A673 (cell line): ENCODE measurements around the gene KAZN. TPM values are rescaled to one million over a fixed set of nuclear protein-coding genes. Genes with fewer than 3 reads are reported as not detected.

Experiments used
- BruUV-seq: library from RNA; stranded (reverse); fragments of 400-500 nt; replicated peaks from 2 replicates; lab custom pipeline; 2021; lab: Mats Ljungman, UMichigan
- CTCF ChIA-PET: fragments of 300-600 bp; sonication (Branson Sonifier 250); formaldehyde crosslinking; loops from one replicate; lab custom pipeline; 2022; ENCODE audit warnings: antibody characterized with exemption; lab: Charles Lee
- POLR2A ChIA-PET: fragments of 300-600 bp; sonication (Branson Sonifier 250); formaldehyde crosslinking; loops from one replicate; lab custom pipeline; 2022; ENCODE audit warnings: antibody characterized with exemption; ENCODE audit not compliant: low non-redundant PET; lab: Charles Lee
- DNase-seq: peaks from one replicate; pipeline ENCODE4 v3.0.0-alpha.2; 2015; ENCODE audit warnings: low spot score
- H3K27ac ChIP-seq: fragments of 200-600 bp; sonication (generic); 2 replicates; pipeline ENCODE4 v1.5.1; 2016; ENCODE audit warnings: mixed run types, low read depth, mild to moderate bottlenecking, mixed read lengths, antibody characterized with exemption, low read length; ENCODE audit not compliant: poor library complexity, severe bottlenecking
- H3K27me3 ChIP-seq: fragments of 200-600 bp; sonication (generic); replicated peaks from 2 replicates; pipeline ENCODE4 v1.6.1; 2017; ENCODE audit warnings: mixed run types, low read depth, mild to moderate bottlenecking, mixed read lengths, antibody characterized with exemption, low read length; ENCODE audit not compliant: insufficient read depth, poor library complexity
- H3K36me3 ChIP-seq: fragments of 200-600 bp; sonication (generic); 2 replicates; pipeline ENCODE4 v1.6.1; 2016; ENCODE audit warnings: mixed run types, mild to moderate bottlenecking, mixed read lengths, antibody characterized with exemption, low read length; ENCODE audit not compliant: insufficient read depth, poor library complexity, severe bottlenecking
- H3K4me1 ChIP-seq: fragments of 200-600 bp; sonication (generic); 2 replicates; pipeline ENCODE4 v1.6.1; 2017; ENCODE audit warnings: mixed run types, mild to moderate bottlenecking, mixed read lengths, antibody characterized with exemption, low read length; ENCODE audit not compliant: insufficient read depth, poor library complexity, severe bottlenecking
- H3K4me3 ChIP-seq: fragments of 200-600 bp; sonication (generic); 2 replicates; pipeline ENCODE4 v1.5.1; 2016; ENCODE audit warnings: low read depth, mixed run types, mild to moderate bottlenecking, mixed read lengths, low read length; ENCODE audit not compliant: poor library complexity, severe bottlenecking
- H3K9me3 ChIP-seq: fragments of 200-600 bp; sonication (generic); 2 replicates; pipeline ENCODE4 v1.6.1; 2016; ENCODE audit warnings: mixed run types, low read depth, mild to moderate bottlenecking, mixed read lengths, antibody characterized with exemption, low read length; ENCODE audit not compliant: poor library complexity, severe bottlenecking
- EZH2 ChIP-seq: fragments of 200-600 bp; sonication (generic); IDR thresholded peaks from 2 replicates; pipeline ENCODE4 v1.6.1; 2017; ENCODE audit warnings: borderline replicate concordance, low read depth, mild to moderate bottlenecking, mixed read lengths, antibody characterized with exemption, low read length; ENCODE audit not compliant: poor library complexity, severe bottlenecking
- intact Hi-C: fragments of 100-400 bp; cut with micrococcal nuclease; formaldehyde crosslinking; loops from one replicate; pipeline ENCODE4 v1.10.0; 2022; ENCODE audit not compliant: unreplicated experiment
- total RNA-seq: library from RNA; stranded (reverse); gene quantifications from 2 replicates; pipeline ENCODE4 v1.2.3, GENCODE V29; 2021
- TF ChIP-seq, protein P1 (sequence below): fragments of 300-800, 200-600 bp; sonication (generic); conservative IDR thresholded peaks from 2 replicates; pipeline ENCODE4 v1.5.1; 2017; ENCODE audit warnings: low read depth, mild to moderate bottlenecking, antibody characterized with exemption, low read length, moderate library complexity, mixed read lengths

The KAZN gene
- total RNA-seq, 1 experiment from 2014 or later = 8.0 TPM

- Histone ChIP-seq H3K36me3 (no peaks in the 10 kb centered on the region), H3K27me3 (no peaks in the 10 kb centered on the region), H3K27ac (no peak overlapping the region), H3K9me3 (no peaks in the 10 kb centered on the region), H3K4me1 (no peaks in the 10 kb centered on the region), H3K4me3 (no peak overlapping the region)
- DNase-seq = no peak
- CTCF ChIA-PET = no interaction called here
- intact Hi-C loops = no loop called here
- TF ChIP-seq EZH2 = no peak
- TF ChIP-seq, protein P1, sequence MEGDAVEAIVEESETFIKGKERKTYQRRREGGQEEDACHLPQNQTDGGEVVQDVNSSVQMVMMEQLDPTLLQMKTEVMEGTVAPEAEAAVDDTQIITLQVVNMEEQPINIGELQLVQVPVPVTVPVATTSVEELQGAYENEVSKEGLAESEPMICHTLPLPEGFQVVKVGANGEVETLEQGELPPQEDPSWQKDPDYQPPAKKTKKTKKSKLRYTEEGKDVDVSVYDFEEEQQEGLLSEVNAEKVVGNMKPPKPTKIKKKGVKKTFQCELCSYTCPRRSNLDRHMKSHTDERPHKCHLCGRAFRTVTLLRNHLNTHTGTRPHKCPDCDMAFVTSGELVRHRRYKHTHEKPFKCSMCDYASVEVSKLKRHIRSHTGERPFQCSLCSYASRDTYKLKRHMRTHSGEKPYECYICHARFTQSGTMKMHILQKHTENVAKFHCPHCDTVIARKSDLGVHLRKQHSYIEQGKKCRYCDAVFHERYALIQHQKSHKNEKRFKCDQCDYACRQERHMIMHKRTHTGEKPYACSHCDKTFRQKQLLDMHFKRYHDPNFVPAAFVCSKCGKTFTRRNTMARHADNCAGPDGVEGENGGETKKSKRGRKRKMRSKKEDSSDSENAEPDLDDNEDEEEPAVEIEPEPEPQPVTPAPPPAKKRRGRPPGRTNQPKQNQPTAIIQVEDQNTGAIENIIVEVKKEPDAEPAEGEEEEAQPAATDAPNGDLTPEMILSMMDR = no peak
- no TSS peak for BruUV-seq
- POLR2A ChIA-PET = interaction anchor here (0.7 kb wide), 1 partner anchor 13 kb away, joined by 3 read pairs; no protein-coding TSS in a partner anchor
Measured at GRCh38 chr1:14901371-14901954, 303.0 kb downstream of the KAZN start.

DNA sequence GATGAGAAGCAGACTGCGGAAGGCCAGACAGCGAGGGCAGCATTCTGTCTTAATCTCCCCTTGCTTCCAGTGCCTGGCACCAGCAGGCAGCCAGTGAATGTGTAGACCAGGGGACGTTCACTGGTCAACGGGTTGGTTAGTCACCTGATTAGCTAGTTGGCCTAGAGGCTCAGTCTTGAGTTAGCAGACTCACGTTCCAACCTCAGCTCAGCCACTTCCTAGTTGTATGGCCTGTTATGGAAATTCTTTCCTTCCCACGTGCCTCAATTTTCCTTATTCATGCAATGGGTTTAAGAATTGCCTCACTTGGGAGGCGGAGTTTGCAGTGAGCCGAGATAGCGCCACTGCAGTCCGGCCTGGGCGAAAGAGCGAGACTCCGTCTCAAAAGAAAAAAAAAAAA is 305.4 kb downstream of the KAZN start:
- no TSS peak for BruUV-seq
- no peaks in the 10 kb centered on the region for H3K4me1 ChIP-seq
- no peak for DNase-seq
- no peaks in the 10 kb centered on the region for H3K36me3 ChIP-seq
- TF ChIP-seq EZH2 = no peak
- TF ChIP-seq, protein P1 = no peak
- ChIA-PET CTCF (interaction anchor here (0.7 kb wide), 1 partner anchor 99 kb away, joined by 6 read pairs; no protein-coding TSS in a partner anchor), POLR2A (interaction anchor here (0.7 kb wide), 1 partner anchor 9 kb away, joined by 3 read pairs; no protein-coding TSS in a partner anchor)
- H3K9me3 ChIP-seq = no peaks in the 10 kb centered on the region
- intact Hi-C loops = no loop called here
- H3K4me3 ChIP-seq = no peak overlapping the region
- no peaks in the 10 kb centered on the region for H3K27me3 ChIP-seq
- H3K27ac ChIP-seq = no peak overlapping the region

DNA sequence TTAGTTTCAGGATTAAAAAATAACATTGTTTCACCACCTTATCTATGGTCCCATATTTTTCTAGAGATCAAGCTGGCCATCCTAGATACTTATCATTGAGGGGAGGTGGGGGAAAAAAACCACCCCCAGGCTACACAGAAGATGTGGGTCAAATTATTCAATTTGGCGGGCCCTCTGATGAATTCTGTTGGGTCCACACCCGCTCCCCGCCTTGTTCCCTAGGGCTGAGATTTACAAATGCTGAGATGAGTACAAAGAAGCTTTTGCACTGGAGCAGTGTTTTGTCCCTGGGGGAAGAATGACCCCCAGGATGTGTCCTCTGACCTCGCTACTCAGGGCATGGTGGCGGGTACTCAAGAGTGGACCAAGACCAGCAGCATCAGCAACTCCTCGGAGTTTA is 308.2 kb downstream of the KAZN start:
- intact Hi-C loops = no loop called here
- Histone ChIP-seq H3K4me3 (no peak overlapping the region), H3K4me1 (no peaks in the 10 kb centered on the region), H3K36me3 (no peaks in the 10 kb centered on the region), H3K9me3 (no peaks in the 10 kb centered on the region), H3K27ac (no peak overlapping the region), H3K27me3 (no peaks in the 10 kb centered on the region)
- no TSS peak for BruUV-seq
- CTCF ChIA-PET = no interaction called here
- no peak for DNase-seq
- no peak for TF ChIP-seq EZH2
- TF ChIP-seq, protein P1 = no peak
- POLR2A ChIA-PET = no interaction called here
